ENCODE data around the gene TBCEL. TPM values are rescaled to one million over a fixed set of nuclear protein-coding genes. Genes with fewer than 3 reads are reported as not detected.
"Not testable (repeated sequence)": the region's sequence is repeated elsewhere in the genome, so short reads cannot be mapped to it uniquely, and the experiment has no call there.

Gene TBCEL, protein sequence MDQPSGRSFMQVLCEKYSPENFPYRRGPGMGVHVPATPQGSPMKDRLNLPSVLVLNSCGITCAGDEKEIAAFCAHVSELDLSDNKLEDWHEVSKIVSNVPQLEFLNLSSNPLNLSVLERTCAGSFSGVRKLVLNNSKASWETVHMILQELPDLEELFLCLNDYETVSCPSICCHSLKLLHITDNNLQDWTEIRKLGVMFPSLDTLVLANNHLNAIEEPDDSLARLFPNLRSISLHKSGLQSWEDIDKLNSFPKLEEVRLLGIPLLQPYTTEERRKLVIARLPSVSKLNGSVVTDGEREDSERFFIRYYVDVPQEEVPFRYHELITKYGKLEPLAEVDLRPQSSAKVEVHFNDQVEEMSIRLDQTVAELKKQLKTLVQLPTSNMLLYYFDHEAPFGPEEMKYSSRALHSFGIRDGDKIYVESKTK
- 19.3 and 27.2 TPM in 2 replicates for total RNA-seq

DNA sequence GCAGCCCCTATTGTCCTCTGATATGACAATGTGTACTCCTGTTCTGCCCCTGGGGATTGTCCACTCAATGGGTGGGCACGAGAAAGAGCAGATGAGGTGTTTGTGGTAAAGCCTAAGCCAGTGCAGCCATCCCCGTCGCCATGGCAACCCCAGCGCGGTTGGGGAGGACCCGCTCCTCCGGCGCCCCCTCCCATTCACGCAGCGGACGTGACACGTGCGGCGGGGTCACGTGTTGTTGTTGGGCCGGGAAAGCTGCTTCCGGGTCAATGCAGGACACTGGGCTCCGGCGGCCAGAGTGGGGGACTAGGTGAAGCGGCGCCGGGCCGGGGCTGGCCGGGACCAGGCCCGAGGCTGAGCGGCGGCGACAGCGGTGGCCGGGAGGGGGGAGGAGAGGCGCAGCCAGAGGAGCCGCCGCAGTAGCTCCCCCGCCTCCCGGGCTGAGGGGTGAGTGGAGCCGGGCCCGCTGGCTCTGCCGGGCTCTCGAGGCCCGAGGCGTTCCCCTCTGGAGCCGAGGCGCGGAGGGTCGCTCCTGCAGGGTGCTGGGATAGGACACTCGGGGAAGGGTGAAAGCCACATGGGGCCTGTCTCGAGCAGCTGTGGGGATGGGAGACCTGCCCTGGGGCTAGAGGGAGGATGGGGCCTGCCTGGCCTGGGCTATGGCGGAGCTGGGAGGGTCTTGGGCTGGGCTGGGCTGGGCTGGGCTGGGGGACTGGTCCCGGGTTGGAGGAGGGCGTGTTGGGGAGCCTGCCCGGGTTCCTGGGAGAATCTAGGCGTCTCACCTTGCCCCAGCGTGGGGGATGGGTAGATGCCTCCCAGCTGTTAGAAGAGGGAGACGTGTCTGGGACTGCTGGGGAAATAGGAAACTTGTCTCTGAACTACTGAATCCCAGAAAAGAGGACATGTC is at the start of gene TBCEL:
TSS of gene TBCEL (plus strand) at position 255 of the 904 bp plus-strand sequence. CDS start 21,589 bp downstream, outside the sequence.
- peak; percentile 76 to 89 for DNase-seq (ENCODE audit: low read depth in 2 of 2)

DNA sequence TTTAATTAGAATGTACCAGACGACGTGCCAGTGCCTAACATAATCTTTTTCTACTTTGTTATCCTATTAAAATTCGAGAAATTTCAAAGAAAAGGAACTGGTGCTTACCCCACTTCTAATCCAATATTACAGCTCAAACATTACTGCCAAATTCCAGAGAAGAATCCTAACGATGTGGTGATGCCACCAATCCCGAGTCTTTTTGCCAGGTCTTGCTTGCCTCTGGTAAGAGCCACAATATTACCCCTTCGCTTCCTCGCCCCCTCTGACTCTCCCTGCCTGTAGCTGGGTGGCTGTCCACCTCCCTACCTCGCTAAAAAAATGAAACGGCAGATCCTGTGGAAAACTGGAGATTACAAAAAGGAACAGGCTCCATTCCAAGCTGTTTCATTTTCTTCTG is 49.4 kb upstream of the TBCEL start:
- DNase-seq (ENCODE audit: low read depth in 2 of 2) = no peak

DNA sequence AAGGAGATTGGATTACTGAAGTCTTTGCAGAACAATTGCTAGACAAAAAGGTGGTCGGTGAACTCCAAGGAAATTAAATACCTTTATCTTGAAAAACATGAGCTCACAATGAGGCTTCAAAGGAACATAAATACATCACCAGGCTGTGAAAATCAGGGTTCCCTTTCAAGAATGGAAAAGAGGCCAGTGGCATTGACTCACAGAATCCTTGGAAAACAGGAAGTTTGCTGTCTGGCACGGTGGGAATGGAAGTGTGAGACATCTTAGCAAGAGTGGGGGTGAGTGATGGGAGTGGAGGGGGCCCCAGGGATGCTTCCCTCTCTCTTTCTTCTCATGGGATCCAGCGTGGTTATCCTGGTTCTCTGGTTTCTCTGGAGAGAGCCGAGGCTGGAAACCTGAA is 48.9 kb upstream of the TBCEL start:
- DNase-seq (ENCODE audit: low read depth in 2 of 2) = peak in 1 of 2 donors; percentile 81

DNA sequence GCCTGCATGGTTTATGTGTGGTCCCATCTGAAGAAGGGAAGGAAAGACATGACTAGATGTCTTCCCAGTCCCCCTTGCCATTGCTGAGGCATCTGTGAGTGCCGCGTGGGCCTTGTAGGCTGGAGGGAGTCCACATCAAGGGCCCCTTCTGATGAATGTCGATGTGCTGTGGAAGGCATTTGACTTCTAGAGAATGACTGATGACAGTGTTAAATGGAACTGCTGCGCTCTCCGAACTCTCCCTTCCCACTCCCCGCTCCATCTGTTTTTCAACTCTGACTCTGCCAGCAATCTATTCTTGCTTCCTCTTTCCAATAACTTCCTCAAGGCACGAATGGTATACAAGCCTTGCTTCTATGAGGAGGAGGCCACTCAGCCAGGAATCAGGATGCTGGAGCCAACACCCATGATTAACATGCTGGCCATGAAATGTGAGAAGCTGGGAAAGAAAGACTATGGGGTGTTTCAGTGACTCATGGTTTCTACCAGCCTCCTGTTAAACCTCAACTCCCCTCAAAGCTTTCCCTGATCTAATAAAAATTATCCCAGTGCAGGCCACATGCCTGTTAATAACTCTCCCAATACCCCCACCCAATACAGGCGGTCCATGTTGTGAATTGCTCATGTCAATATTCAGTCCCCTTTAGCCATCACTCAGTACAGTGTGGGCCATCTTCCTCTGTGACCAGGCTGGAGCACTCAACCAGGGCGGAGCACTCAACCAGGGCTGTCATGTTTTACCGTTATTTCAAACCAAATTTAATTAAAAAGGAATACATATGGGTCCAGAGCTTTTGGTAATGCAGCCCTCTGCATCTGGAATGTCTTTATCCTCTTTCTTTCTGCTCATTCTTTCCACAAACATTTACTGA is 46.4 kb upstream of the TBCEL start:
- no peak for DNase-seq (ENCODE audit: low read depth in 2 of 2)

DNA sequence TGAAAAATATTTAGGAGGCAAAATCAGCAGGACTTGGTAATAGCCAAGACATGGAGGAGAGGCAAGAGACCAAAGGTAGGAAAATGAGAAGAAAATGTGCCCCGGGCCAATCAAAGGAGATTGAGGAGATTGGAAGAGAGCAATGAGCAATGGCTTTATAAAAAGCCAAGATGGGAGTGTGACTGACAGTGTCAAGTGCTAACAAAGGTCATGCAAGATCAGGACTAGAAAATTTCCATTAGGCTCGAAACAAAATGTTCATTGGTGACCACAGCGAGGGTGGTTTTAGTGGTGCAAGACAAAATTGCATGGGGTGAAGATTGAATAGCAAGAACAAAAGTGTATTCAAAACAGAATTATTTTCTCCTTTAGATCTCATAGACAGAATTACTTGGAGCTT is 45.2 kb upstream of the TBCEL start:
- no peak for DNase-seq (ENCODE audit: low read depth in 2 of 2)

DNA sequence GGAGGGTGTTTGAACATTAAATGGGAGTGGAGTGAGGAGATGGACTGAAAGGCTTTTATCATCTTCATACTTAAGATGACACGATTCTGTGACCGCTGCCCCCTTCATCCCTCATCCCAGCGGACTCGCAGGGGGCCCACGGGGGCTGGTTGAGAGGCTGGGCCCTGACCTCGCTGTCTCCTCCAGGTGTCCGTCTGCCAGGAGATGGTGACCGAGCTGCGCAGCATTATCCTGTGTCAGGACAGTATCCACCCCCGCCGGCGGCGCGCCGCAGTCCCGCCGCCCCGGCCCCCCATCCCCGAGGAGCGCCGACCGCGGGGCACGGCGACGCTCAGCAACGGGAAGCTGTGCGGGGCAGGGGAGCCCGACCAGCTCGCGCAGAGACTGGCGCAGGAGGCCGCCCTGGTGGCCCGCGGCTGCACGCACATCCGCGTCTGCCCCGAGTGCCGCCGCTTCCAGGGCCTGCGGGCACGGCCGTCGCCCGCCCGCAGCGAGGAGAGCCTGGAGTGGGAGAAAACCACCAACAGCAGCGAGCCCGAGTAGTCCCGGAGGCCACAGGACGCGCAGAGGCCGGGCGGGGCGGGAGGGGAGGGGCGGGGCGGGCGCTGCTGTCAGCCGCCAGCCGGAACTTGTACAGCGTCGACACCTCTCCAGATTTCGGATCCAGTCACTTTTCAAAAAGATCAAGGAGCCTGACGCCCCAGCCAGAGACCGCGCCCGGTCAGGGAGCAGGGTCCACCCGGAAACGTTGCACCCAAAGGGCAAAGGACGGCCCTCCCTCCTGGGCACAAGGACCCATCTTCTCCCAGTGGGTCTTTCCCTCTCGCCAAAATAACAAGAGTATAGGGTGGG is 38.0 kb upstream of the TBCEL start:
- DNase-seq (ENCODE audit: low read depth in 2 of 2) = peak; percentile 3 to 50

DNA sequence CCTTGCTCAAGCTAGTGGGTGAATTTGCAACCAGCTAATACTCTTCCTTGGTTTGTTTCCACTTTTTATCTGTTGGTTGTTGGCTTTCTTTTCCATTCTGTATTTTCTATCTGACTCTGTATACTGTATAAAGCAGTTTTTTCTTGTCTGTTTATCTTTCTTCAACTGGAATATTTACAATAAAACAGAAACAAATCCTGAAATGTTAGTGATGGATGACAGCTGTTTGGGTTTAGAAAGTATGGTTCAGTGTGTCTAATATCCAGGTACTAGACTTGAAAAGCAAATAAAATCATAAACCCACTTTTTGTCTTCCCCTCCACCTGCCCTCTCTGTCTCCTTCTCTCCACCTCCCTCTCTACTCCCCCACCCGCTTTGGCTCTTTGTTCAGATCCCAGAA is 35.3 kb upstream of the TBCEL start:
- DNase-seq (ENCODE audit: low read depth in 2 of 2) = no peak

DNA sequence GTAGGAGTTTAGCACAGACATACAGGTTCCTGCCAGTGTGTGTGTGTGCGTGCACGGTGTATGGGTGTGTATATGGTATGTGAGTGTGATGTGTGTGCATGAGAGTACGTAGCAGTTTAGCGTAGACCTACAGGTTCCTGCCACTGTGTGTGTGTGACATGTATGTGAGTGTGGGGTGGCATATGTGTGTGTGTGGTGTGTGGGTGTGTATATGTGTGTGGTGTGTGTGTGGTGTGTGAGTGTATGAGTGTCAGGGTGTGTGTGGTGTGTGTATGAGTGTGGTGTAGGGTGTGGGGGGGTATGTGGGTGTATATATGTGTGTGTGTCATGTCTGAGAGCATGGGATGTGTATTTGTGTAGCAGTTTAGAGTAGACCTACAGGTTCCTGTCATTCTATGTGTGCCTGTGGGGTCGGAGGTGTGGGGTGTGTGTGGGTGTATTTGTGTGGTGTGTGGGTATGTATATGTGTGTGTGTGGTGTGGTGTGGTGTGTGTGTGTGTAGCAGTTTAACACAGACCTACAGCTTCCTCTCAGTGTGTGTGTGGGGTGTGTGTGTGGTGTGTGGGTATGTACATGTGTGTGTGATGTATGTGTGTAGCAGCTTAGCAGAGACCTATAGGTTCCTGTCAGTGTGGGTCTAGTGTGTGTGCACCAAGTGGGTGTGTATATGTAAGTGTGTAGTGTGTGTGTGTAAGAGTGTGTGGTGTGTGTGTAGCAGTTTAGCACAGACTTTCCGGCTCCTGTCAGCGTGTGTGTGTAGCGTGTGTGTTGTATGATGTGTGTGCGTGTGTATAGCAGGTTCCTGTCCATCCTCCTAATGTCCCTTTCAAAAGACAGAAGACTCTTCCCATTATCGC is 31.8 kb upstream of the TBCEL start:
- no peak for DNase-seq (ENCODE audit: low read depth in 2 of 2)

DNA sequence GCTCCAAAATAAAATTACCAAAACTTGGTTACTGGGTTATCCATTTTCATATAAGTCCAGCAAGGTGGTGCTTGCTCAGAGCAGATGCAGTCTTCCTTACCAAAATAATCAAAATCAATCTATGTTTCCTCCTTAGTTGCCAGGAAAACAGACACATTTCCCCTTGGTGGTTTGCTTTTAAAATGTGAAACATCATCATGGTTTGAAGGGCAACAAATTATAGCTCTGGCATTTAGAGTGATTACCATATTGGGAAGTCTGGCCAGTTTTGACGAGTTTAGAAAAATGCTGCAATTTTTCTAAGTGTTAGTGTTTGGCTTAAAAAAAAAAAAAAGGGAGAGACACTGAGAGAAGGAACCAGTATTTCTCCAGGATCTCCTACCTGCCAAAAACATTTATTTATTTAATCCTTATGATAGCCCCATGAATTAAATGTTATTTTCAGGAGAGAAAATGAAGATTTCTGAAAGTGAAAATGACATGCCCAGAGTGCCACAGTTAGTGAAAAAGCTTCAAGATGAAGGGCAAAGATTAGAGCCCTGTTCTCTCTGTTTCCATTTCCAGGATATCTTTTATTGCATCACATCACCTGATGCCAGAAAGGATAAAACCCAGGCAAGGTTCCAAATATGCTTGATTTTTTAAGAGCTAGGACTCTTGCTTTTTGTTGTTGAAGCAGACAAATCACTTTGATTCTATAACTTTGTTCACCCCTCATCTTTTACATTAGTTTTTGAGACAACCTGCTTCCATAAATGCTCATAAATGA is 29.6 kb upstream of the TBCEL start:
- DNase-seq (ENCODE audit: low read depth in 2 of 2) = no peak

DNA sequence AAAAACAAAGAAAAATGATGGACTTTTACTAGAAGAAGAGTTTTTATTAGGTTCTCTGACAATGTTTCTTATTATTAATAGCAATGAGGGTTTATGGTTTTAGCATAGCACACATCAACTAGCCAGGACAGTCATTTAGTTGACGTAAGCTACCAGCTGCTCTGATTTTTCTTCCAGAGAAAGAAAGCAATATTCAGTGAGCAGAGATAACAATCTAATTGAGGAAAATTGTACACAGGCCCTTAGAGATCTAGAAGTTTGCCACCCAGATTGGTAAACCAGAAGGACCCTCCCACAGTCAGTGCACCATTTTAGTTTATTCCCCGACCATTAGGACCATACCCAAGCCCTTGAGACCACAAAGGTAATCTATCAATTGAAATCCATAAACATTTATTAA is 28.7 kb upstream of the TBCEL start:
- DNase-seq (ENCODE audit: low read depth in 2 of 2) = no peak

DNA sequence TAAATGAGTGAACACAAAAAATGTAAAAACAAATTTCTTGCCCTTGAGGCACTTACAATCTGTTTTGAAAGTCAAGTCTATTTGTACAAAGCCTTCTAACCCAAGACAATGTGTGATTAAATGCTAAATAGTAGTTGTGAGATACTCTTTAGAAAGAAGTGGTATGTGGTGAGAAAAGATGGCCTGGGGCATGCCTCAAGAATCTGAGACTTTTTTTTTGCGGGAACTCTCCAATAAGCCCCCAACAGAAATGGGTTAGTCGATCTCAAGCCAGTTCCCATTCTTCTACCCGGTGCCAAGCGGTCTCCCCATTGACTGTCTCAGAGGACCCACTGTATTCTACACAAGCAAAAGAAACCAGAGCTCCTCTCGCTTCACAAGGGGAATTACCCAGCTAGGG is 26.9 kb upstream of the TBCEL start:
- DNase-seq (ENCODE audit: low read depth in 2 of 2) = no peak

DNA sequence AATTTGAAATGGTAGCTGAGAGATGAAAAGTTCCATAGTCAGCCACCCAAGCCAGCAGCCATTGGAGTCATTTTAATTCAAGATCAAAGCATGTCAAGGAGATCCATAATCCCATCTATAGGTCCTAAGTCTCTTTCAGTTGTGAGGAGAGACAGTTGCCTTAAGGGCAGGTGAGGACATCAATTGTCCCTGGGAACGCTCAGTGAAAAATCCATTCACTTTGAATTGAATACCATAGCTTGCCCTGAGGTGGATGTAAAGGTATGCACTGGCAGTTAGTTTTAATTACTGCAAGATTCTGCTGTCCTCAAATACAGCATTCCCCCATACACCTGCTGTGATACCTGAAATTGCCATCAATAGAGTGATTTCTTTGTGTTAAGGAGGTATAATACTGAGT is 25.3 kb upstream of the TBCEL start:
- DNase-seq (ENCODE audit: low read depth in 2 of 2) = no peak

DNA sequence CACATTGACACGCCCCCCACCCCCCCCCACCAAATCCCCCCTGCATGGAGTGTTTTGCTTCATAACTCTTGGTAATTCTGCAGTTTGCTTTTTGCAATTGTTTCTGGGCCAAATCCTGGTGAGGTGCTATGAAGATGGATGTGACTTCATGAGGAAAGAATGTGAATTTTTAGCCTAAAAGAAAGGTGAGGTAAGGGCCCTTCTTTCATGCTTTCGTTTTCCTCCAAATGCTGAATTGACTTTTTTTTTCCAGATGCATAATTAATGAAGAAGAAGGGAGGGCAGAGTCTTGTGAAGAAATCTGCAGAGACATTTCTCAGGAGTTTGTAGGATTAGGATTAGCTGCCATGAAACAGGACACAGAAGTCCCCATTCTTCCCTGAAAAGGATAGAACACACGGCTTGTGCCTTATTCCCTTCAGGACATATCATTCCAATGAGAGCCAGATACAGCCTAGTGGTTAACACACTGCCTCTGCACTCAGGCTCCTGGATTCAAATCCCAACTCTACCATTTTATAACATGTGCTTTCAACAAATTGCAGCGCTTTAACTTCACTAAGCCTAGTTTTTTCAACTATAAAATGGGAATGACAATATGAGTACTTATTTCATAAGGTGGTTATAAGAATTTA is 19.6 kb upstream of the TBCEL start:
- DNase-seq (ENCODE audit: low read depth in 2 of 2) = no peak

DNA sequence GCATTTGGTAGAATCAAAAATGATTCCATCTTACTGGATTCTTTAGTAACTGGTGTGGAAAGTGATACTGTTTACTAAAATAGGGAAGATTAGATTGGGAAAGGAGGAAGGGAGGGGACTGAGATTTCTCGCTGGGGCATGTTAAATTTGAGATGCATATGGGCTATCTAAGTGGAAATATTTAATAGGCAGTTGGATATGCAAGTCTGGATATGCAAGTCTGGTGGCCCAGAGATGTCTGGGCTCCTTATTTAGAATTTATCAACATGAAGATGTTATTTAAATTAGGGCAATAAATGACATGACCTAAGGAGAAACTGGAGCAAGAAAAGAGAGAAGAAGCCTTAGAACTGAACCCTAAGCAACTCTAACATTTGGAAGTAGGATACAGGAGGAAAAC is 17.0 kb upstream of the TBCEL start:
- DNase-seq (ENCODE audit: low read depth in 2 of 2) = no peak

DNA sequence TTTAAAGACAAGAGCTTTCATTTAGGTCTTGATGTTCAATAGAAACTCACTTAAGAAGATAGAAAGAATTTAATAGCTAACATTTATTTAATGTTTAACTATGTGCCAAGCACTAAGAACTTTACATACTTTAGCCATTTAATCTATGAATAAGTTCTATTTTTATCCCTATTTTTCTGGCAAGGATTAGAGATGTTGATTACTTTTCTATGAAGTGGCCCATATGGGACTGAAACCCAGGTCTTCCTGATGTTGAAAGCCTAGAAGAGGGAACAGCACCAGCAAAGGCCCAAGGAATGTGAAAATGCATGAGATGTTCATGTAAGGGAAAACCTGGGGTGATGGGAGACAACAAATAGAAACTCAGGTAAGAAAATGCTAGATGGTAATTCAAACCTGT is 15.4 kb upstream of the TBCEL start:
- no peak for DNase-seq (ENCODE audit: low read depth in 2 of 2)

DNA sequence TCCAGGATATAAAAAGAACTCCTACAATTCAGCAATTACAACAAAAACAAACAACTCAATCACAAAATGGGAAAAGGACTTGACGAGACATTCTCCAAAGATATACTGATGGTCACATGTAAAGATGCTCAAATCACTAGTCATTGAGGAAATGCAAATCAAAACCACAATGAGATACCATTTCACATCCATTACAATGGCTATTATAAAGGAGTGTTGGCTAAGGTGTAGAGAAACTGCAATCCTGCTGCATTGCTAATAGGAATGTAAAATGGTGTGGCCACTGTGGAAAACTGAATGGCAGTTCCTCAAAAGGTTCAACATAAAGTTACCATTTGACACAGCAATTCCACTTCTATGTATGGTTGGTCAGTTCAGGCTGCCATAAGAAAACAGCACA is 11.8 kb upstream of the TBCEL start:
- no peak for DNase-seq (ENCODE audit: low read depth in 2 of 2)

DNA sequence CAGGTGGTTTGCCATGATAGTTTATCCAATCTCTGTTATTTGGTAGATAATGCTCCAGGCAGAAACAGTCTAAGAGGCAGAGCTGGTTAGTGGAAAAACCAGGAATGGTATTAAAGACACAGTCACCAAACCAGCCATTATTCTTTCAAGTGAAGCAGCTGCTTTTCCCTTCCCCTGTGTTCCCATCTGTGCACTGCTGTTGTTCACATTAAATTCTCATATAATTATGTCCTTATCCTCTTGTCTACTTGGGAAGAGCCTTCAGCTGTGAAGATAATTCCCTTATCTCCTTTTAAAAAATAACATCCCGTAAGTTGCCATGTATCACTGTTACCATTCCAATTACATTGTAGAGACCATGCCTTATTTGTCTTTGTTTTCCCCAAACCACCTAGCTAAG is 5.2 kb upstream of the TBCEL start:
- no peak for DNase-seq (ENCODE audit: low read depth in 2 of 2)

DNA sequence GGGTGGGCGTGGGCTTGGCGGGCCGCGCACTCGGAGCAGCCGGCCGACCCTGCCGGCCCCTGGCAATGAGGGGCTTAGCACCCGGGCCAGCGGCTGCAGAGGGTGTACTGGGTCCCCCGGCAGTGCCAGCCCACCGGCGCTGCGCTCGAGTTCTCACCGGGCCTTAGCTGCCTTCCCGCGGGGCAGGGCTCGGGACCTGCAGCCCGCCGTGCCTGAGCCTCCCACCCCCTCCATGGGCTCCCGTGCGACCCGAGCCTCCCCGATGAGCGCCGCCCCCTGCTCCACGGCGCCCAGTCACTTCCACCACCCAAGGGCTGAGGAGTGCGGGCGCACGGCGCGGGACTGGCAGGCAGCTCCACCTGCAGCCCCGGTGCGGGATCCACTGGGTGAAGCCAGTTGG is 2.2 kb upstream of the TBCEL start:
- not testable (repeated sequence) for DNase-seq (ENCODE audit: low read depth in 2 of 2)

All from dermis microvascular lymphatic vessel endothelial cell (primary cell).